Activated CD4-positive, alpha-beta memory T cell treated with anti-CD3 and anti-CD28 coated beads for 36 hours (primary cell): Measurements from ENCODE around the gene TMEM69. TPM values are rescaled to one million over a fixed set of nuclear protein-coding genes. Genes with fewer than 3 reads are reported as not detected.

ENCODE experiments used
- total RNA-seq, 2 experiments: library from RNA; stranded (reverse); gene quantifications; one replicate each; pipeline ENCODE4 v1.2.3, GENCODE V29; 2021

TMEM69 gene
- total RNA-seq, 2 experiments from 2014 or later = 34.0 to 34.5 TPM

Other genes starting within 250 kb of the TMEM69 start
- gene TESK2, start 197.0 kb upstream of the TMEM69 start, total RNA-seq = 1 to 10 TPM; 4.6 to 6.0 TPM
- 1 to 10 TPM; 5.1 to 5.7 TPM for gene CCDC163, start 188.1 kb upstream of the TMEM69 start, total RNA-seq
- 1 to 10 TPM; 6.0 to 6.2 TPM for gene MMACHC, start 187.9 kb upstream of the TMEM69 start, total RNA-seq
- gene PRDX1, start 166.3 kb upstream of the TMEM69 start, total RNA-seq = 100 to 1,000 TPM; 479 to 481 TPM
- gene AKR1A1, start 137.4 kb upstream of the TMEM69 start, total RNA-seq = 100 to 1,000 TPM; 184 TPM
- gene NASP, start 104.1 kb upstream of the TMEM69 start, total RNA-seq = 100 to 1,000 TPM; 233 to 235 TPM
- 1 to 10 TPM; 1.1 to 1.3 TPM for gene CCDC17, start 64.1 kb upstream of the TMEM69 start, total RNA-seq
- 100 to 1,000 TPM; 106 TPM for gene GPBP1L1, start 1.6 kb upstream of the TMEM69 start, total RNA-seq
- 10 to 100 TPM; 21.4 to 22.9 TPM for gene IPP, start 62.5 kb downstream of the TMEM69 start, total RNA-seq
- gene MAST2, start 115.4 kb downstream of the TMEM69 start, total RNA-seq = 10 to 100 TPM; 25.1 to 26.6 TPM